HUDEP-2 (cell line): ENCODE measurements around the gene SNTG2.
"Not testable (repeated sequence)": the region's sequence is repeated elsewhere in the genome, so short reads cannot be mapped to it uniquely, and the experiment has no call there.

Experiments used
- DNase-seq, 76 experiments: peaks; one replicate each; lab custom pipeline; 2025; ENCODE audit not compliant: unreplicated experiment in 76 of 76; lab: John Stamatoyannopoulos, UW

Gene SNTG2

GRCh38 chr2:950080-950966 is at the start of gene SNTG2:
Gene SNTG2 (plus strand): TSS chr2:950849. CDS start chr2:950997, 148 bp downstream.
- peak in 11 of 76 experiments; percentile 1 to 28 (median 11) for DNase-seq

DNA sequence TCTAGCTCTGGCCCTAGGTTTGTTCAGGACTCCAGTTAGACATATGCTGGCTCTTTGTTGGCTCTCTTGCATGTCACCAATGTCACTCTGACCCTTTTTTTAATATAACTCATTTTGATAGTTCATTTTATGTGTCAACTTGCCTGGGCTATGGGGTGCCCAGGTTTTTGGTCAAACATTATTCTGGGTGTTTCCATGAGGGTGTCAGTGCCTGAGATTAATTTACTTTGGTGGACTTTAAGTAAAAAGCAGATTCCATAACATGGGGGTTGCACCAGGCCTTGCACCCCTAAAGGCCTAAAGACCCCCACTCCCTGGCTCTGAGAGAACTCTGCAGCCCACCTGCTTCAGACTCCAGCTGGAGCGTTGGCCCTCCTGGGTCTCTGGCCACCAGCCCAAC is 48.1 kb upstream of the SNTG2 start:
- no peak for DNase-seq

DNA sequence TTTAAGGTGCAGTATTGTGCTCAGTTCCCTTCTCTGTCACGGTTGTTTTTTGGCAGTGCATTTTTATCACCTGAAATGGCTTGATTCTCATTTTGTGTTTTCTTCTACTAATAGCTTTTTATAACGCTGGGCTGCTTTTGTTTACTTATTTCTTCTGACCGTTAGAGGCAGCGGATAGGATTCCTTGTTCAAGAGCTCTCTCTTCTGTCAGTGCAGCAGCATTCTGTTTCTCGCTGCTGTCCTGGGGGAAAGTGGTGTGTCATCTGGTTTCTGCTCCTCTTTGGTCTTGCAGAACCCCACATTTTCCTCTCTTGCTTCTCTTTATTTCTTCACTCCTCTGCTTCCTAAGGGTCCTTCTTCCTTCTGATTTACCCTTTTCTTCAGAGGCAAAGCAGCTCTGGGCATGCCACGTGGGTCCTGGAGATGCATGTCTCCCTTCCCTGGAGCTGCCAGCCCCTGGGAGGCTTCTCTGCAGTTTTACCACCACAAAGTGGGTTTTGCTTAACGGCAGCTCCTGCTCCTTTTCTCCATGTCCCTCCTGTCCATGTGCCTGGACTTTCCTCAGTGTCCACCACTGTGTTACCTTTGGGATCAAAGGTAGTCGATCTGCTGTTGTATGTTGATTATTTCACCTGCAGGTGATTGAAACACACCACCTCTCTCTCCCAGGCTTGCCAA is 47.3 kb upstream of the SNTG2 start:
- no peak for DNase-seq

DNA sequence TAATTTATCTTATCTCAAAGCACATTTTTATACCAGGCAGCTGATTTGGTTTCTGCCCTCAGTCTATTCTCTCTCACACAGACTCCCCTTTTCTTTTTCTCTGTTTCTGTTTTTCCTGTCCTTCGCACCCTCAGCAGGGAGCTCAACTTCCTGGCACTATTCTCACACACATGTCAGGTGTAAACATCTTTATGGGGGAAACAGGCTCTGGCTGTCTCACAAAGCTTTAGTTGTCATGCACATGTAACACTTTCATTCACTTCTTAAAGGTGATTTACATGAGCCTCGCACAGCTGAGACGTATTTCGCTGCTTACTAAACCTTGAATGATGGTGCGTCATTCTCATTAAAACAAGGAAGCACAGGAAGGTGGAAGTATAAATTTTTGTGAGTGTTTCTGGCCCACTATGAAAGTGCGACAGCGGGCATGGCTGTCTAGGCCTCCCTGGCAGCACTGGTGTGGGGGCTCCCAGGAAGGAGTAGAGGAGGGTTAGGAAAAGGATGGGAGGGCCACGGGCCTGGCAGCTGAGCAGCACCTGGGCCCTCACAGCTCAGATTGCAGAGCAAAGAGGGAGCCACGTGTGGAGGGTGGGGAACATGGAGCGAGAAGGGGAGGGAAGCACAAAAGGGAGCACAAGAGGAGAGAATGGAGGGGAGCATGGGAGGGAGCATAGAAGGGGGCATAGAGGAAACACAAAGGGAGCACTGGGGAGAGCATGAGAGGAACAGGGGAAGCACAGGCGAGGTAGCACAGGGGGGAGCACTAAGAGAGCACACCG is 46.2 kb upstream of the SNTG2 start:
- DNase-seq: no peak

- no peak for DNase-seq
Observed at GRCh38 chr2:905091-905832, 45.4 kb upstream of the SNTG2 start.

GRCh38 chr2:905833-906140 is 44.9 kb upstream of the SNTG2 start:
- DNase-seq: no peak

- DNase-seq: no peak
Observed at GRCh38 chr2:907706-908105, 42.9 kb upstream of the SNTG2 start.

GRCh38 chr2:908568-908967 is 42.1 kb upstream of the SNTG2 start:
- no peak for DNase-seq

DNA sequence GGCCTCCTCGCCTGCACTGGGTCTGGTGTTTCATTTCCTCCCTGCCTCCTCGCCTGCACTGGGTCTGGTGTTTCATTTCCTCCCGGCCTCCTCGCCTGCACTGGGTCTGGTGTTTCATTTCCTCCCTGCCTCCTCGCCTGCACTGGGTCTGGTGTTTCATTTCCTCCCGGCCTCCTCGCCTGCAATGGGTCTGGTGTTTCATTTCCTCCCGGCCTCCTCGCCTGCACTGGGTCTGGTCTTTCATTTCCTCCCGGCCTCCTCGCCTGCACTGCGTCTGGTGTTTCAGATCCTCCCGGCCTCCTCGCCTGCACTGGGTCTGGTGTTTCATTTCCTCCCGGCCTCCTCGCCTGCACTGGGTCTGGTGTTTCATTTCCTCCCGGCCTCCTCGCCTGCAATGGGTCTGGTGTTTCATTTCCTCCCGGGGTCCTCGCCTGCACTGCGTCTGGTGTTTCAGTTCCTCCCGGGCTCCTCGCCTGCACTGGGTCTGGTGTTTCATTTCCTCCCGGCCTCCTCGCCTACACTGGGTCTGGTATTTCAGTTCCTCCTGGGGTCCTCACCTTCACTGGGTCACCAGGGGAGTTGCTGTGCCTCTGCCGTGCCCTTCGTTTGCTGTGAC is 40.8 kb upstream of the SNTG2 start:
- DNase-seq: not testable (repeated sequence)

DNA sequence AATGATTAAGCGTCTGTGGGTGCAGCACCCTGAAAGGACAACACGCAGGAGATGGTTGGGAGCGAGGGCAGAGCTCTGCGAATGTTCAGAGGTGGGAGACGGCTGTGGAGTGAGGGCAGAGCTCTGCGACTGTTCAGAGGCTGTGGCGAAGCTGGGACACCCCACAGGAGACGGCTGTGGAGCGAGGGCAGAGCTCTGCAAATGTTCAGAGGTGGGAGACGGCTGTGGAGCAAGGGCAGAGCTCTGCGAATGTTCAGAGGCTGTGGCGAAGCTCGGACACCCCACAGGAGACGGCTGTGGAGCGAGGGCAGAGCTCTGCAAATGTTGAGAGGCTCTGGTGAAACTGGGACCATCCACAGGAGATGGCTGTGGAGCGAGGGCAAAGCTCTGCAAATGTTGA is 40.0 kb upstream of the SNTG2 start:
- no peak for DNase-seq

- no peak for DNase-seq
Observed at GRCh38 chr2:915979-916378, 34.7 kb upstream of the SNTG2 start.

GRCh38 chr2:916935-917334 is 33.7 kb upstream of the SNTG2 start:
- no peak for DNase-seq

DNA sequence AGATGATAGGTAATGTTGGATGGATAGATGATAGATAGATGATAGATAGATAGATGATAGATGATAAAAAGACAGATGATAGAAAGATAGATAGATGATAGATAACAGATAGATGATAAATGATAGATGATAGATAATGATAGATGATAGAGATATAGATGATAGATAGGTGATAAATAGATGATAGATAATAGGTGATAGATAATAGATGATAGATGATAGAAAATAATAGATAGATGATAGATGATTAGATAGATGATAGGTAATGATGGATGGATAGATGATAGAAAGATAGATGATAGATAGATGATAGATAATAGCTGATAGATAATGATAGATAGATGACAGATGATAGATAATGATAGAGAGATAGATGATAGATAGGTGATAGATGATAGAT is 31.0 kb upstream of the SNTG2 start:
- DNase-seq: no peak

DNA sequence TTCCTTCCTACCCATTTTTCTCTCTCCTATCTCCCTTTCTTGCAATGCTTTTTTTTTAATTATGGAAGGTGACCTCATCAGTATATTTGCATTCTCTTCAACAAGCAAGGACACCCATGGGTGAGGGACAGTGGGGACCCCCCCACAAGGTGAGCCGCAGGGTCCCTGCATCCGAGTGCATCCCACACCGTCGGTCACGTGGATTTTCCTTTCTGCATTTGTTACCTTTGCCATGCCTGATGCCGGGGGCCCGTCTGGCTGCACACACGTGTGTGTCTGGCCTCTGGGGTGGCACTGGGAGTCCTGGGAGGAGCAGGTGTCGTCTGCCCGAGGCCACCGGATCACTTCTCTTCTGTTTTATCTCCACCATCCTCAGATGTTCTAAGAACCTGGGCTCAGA is 30.1 kb upstream of the SNTG2 start:
- no peak for DNase-seq

- no peak for DNase-seq
Observed at GRCh38 chr2:920999-921398, 29.6 kb upstream of the SNTG2 start.

DNA sequence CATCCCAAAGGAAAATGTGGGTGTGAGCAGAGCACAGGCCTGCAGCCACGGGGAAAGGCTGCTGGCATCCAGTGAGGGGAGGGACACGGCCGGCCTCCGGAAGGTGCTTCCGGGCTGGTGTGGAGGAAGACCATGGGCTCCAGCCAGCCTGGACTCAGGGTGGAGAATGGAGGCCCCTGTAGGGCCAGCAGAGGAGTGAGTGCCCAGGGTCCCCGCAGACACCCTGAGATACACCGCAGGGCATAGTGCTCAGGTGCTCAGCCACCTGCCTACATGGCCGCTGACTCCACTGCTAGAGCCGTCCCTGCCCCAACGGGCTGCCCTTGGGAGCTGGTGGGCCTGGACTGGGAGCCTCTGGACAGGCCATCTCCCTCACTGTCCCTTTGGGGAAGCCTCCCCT is 28.5 kb upstream of the SNTG2 start:
- no peak for DNase-seq

GRCh38 chr2:923832-924601 is 26.6 kb upstream of the SNTG2 start:
- DNase-seq: no peak

- no peak for DNase-seq
Observed at GRCh38 chr2:924701-925100, 25.9 kb upstream of the SNTG2 start.

GRCh38 chr2:925309-925708 is 25.3 kb upstream of the SNTG2 start:
- DNase-seq: no peak

GRCh38 chr2:925711-926110 is 24.9 kb upstream of the SNTG2 start:
- no peak for DNase-seq
